Mesenchymal stem cell (in vitro differentiated cells and primary cell): Measurements from ENCODE around the gene C5orf22.
"Not testable (repeated sequence)": the region's sequence is repeated elsewhere in the genome, so short reads cannot be mapped to it uniquely, and the experiment has no call there.

Experiments
- DNase-seq: peaks from one replicate; pipeline ENCODE4 v3.0.0-alpha.2; 2013
- H2AFZ ChIP-seq: one replicate; pipeline ENCODE4 v1.6.1; 2013; ENCODE audit warnings: low read depth, mild to moderate bottlenecking, control low read depth, inconsistent platforms, low read length, moderate library complexity
- H2AK5ac ChIP-seq: 2 replicates; pipeline ENCODE4 v1.6.1; 2013; ENCODE audit warnings: low read length, moderate library complexity, mild to moderate bottlenecking, inconsistent platforms; ENCODE audit not compliant: severe bottlenecking
- H2BK120ac ChIP-seq: one replicate; pipeline ENCODE4 v1.6.1; 2013; ENCODE audit warnings: low read depth, mild to moderate bottlenecking, inconsistent platforms, low read length, moderate library complexity
- H2BK12ac ChIP-seq, 2 experiments: one replicate each; pipeline ENCODE4 v1.6.1; 2013; ENCODE audit warnings: inconsistent platforms in 2 of 2, low read length in 2 of 2, mild to moderate bottlenecking in 2 of 2, moderate library complexity in 2 of 2, control low read depth in 1 of 2
- H2BK15ac ChIP-seq: one replicate; pipeline ENCODE4 v1.6.1; 2013; ENCODE audit warnings: mild to moderate bottlenecking, low read depth, inconsistent platforms; ENCODE audit not compliant: poor library complexity, severe bottlenecking
- H2BK5ac ChIP-seq: 2 replicates; pipeline ENCODE4 v1.6.1; 2013; ENCODE audit warnings: low read depth, mild to moderate bottlenecking, low read length, control low read depth, inconsistent platforms; ENCODE audit not compliant: poor library complexity, severe bottlenecking
- H3K14ac ChIP-seq, 2 experiments: one replicate each; pipeline ENCODE4 v1.6.1; 2013; ENCODE audit warnings: inconsistent platforms in 2 of 2, low read length in 2 of 2, control low read depth in 1 of 2, mild to moderate bottlenecking in 1 of 2, moderate library complexity in 1 of 2
- H3K18ac ChIP-seq, 2 experiments: one replicate each; pipeline ENCODE4 v1.6.1; 2013; ENCODE audit warnings: inconsistent platforms in 2 of 2, low read length in 2 of 2, control low read depth in 1 of 2, low read depth in 1 of 2, mild to moderate bottlenecking in 1 of 2
- H3K23ac ChIP-seq, 2 experiments: one replicate each; pipeline ENCODE4 v1.6.1; 2013; ENCODE audit warnings: inconsistent platforms in 2 of 2, low read length in 2 of 2, mild to moderate bottlenecking in 2 of 2, moderate library complexity in 2 of 2, control low read depth in 1 of 2
- H3K27ac ChIP-seq: 2 replicates; pipeline ENCODE4 v1.5.1; 2013; ENCODE audit warnings: mild to moderate bottlenecking, moderate library complexity, low read length, control low read depth, inconsistent platforms; ENCODE audit not compliant: poor library complexity, severe bottlenecking
- H3K27me3 ChIP-seq, 2 experiments: 2 replicates each; pipeline versions ENCODE4 v1.6.1 to v1.7.0; 2013; ENCODE audit warnings: low read length in 2 of 2, mild to moderate bottlenecking in 2 of 2, moderate library complexity in 2 of 2, control low read depth in 1 of 2, inconsistent platforms in 1 of 2; ENCODE audit not compliant: control insufficient read depth in 1 of 2, insufficient read depth in 1 of 2
- H3K36me3 ChIP-seq, 2 experiments: 2 replicates each; pipeline versions ENCODE4 v1.6.1 to v1.7.0; 2013; ENCODE audit warnings: low read length in 2 of 2, control low read depth in 1 of 2, inconsistent platforms in 1 of 2, low read depth in 1 of 2, mild to moderate bottlenecking in 1 of 2; ENCODE audit not compliant: insufficient read depth in 2 of 2, control insufficient read depth in 1 of 2
- H3K4ac ChIP-seq, 2 experiments: one replicate each; pipeline ENCODE4 v1.6.1; 2013; ENCODE audit warnings: inconsistent platforms in 2 of 2, low read length in 2 of 2, mild to moderate bottlenecking in 2 of 2, moderate library complexity in 2 of 2, control low read depth in 1 of 2, low read depth in 1 of 2
- H3K4me1 ChIP-seq: 2 replicates; pipeline ENCODE4 v1.6.1; 2013; ENCODE audit warnings: low read depth, low read length, control low read depth; ENCODE audit not compliant: control insufficient read depth, insufficient read depth
- H3K4me2 ChIP-seq: 2 replicates; pipeline ENCODE4 v1.6.1; 2013; ENCODE audit warnings: low read length, mild to moderate bottlenecking, inconsistent platforms; ENCODE audit not compliant: poor library complexity, severe bottlenecking
- H3K4me3 ChIP-seq, 2 experiments: 2 replicates each; pipeline versions ENCODE4 v1.5.1 to v1.7.0; 2013; ENCODE audit warnings: low read length in 2 of 2, mild to moderate bottlenecking in 2 of 2, control low read depth in 1 of 2, low read depth in 1 of 2; ENCODE audit not compliant: insufficient read depth in 1 of 2
- H3K79me1 ChIP-seq: replicated peaks from 2 replicates; pipeline ENCODE4 v1.6.1; 2013; ENCODE audit warnings: mild to moderate bottlenecking, control low read depth, low read length, inconsistent platforms; ENCODE audit not compliant: poor library complexity, severe bottlenecking
- H3K9ac ChIP-seq: 2 replicates; pipeline ENCODE4 v1.7.0; 2013; ENCODE audit warnings: mild to moderate bottlenecking, low read length, moderate library complexity
- H3K9me3 ChIP-seq: 2 replicates; pipeline ENCODE4 v1.7.0; 2013; ENCODE audit warnings: mild to moderate bottlenecking, low read length; ENCODE audit not compliant: control insufficient read depth
- H4K8ac ChIP-seq: one replicate; pipeline ENCODE4 v1.6.1; 2013; ENCODE audit warnings: inconsistent platforms, mild to moderate bottlenecking, low read length, moderate library complexity
- H4K91ac ChIP-seq: one replicate; pipeline ENCODE4 v1.6.1; 2013; ENCODE audit warnings: mild to moderate bottlenecking, low read length, inconsistent platforms
- whole genome bisulfite sequencing: methylation state at CpG from one replicate; pipeline ENCODE4 v1.1.7; 2013; ENCODE audit warnings: mixed read lengths; 5-methylcytosine and 5-hydroxymethylcytosine counted together

Gene C5orf22

GRCh38 chr5:31566362-31566761, 34.3 kb downstream of the C5orf22 start:
- H2AK5ac ChIP-seq, H2BK12ac ChIP-seq, H3K9me3 ChIP-seq, DNase-seq, H3K4ac ChIP-seq, H2BK15ac ChIP-seq, H3K4me2 ChIP-seq, H2BK120ac ChIP-seq, H3K9ac ChIP-seq, H3K27ac ChIP-seq, H3K79me1 ChIP-seq, H3K18ac ChIP-seq, H2BK5ac ChIP-seq, H3K27me3 ChIP-seq, H3K36me3 ChIP-seq, H4K91ac ChIP-seq, H4K8ac ChIP-seq, H3K14ac ChIP-seq, H2AFZ ChIP-seq, H3K4me1 ChIP-seq, H3K4me3 ChIP-seq, H3K23ac ChIP-seq: not testable (repeated sequence)
- WGBS: 89% methylated on average over 3 of the region's 3 CpGs

- Histone ChIP-seq H3K9ac (no peak overlapping the region), H2BK120ac (no peak overlapping the region), H2BK15ac (no peak overlapping the region), H3K4me1 (no peaks in the 10 kb centered on the region), H3K27me3 (no peaks in the 10 kb centered on the region), H3K14ac (no peak overlapping the region), H3K79me1 (no peaks in the 10 kb centered on the region), H2BK5ac (no peak overlapping the region), H2BK12ac (no peak overlapping the region), H3K36me3 (no peaks in the 10 kb centered on the region), H2AK5ac (no peak overlapping the region), H3K27ac (no peak overlapping the region), H2AFZ (no peak overlapping the region), H3K23ac (no peak overlapping the region), H3K4me3 (no peak overlapping the region), H3K4me2 (no peak overlapping the region), H3K9me3 (no peaks in the 10 kb centered on the region), H4K8ac (no peak overlapping the region), H3K18ac (no peak overlapping the region), H4K91ac (no peak overlapping the region), H3K4ac (no peak overlapping the region)
- no peak for DNase-seq
- WGBS: no CpG with 5 or more reads among the region's 1 CpG
Observed at GRCh38 chr5:31568302-31568835, 36.3 kb downstream of the C5orf22 start.

DNA sequence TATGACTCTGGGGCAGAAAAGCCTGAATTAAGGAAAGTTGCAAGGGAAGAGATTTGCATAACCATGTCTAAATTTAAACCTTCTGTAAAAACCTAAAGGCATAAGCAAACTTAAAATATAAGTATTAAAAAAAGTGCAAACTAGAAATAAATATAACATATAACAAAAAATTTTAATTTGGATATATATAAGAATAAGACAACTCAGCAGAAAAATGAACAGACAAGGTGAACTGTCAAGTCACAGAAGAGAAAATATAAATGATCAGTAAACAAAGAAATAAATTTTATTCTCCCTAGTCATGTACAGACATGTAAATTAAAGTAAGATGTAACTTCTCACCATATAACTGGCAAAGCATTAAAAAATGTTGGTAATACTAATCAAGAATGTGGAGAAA, 37.0 kb downstream of the C5orf22 start:
- no peak overlapping the region for H2BK15ac ChIP-seq
- H2BK5ac ChIP-seq: no peak overlapping the region
- no peaks in the 10 kb centered on the region for H3K27me3 ChIP-seq
- H3K9ac ChIP-seq: no peak overlapping the region
- no peak overlapping the region for H4K8ac ChIP-seq
- no peak for DNase-seq
- no peak overlapping the region for H2BK12ac ChIP-seq
- H3K79me1 ChIP-seq: no peaks in the 10 kb centered on the region
- no peak overlapping the region for H3K4ac ChIP-seq
- H3K14ac ChIP-seq: no peak overlapping the region
- no peak overlapping the region for H3K23ac ChIP-seq
- no peak overlapping the region for H2AFZ ChIP-seq
- H3K4me1 ChIP-seq: no peaks in the 10 kb centered on the region
- H3K36me3 ChIP-seq: no peaks in the 10 kb centered on the region
- no peak overlapping the region for H3K4me3 ChIP-seq
- no peak overlapping the region for H2BK120ac ChIP-seq
- no peak overlapping the region for H3K27ac ChIP-seq
- no peak overlapping the region for H3K18ac ChIP-seq
- no peak overlapping the region for H4K91ac ChIP-seq
- no peaks in the 10 kb centered on the region for H3K9me3 ChIP-seq
- no peak overlapping the region for H2AK5ac ChIP-seq
- H3K4me2 ChIP-seq: no peak overlapping the region

DNA sequence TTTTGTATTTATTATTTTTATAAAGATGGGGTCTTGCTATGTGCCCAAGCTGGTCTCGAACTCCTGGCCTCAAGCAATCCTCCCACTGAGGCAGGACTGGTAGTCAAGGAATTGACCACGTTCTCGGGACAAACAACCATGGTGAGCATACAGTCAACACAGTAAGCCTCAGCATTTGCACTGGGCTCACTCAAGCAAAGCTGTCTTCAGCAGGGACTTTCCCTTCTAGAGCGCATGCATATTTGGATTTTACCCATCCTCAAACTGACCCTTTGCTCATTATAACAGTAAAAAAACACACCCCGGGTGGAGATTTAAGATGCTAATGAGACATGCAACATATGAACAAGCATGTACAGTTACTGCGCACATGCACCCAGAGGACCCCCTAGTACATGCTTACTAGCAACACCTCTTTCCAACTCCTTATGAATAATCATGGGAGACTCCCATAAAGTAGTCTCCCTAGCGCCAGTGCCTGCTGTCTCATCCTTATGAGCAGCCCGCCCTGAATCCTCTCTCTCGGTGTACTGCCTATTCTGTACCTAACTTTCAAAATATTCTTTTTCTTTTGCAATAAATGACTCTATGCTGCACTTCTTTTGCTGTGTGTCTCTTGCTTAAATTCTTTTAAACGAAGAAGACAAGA, 41.5 kb downstream of the C5orf22 start:
- no peak overlapping the region for H3K14ac ChIP-seq
- no peaks in the 10 kb centered on the region for H3K9me3 ChIP-seq
- no peak overlapping the region for H4K91ac ChIP-seq
- no peak overlapping the region for H3K9ac ChIP-seq
- H4K8ac ChIP-seq: no peak overlapping the region
- no peak overlapping the region for H3K27ac ChIP-seq
- no peak overlapping the region for H3K18ac ChIP-seq
- H3K4ac ChIP-seq: no peak overlapping the region
- no peaks in the 10 kb centered on the region for H3K79me1 ChIP-seq
- no peak overlapping the region for H2BK5ac ChIP-seq
- H2BK120ac ChIP-seq: no peak overlapping the region
- no peak overlapping the region for H2BK12ac ChIP-seq
- H3K4me3 ChIP-seq: no peak overlapping the region
- no peak overlapping the region for H3K23ac ChIP-seq
- H3K36me3 ChIP-seq: no peaks in the 10 kb centered on the region
- H2AFZ ChIP-seq: no peak overlapping the region
- H3K4me1 ChIP-seq: no peaks in the 10 kb centered on the region
- no peak for DNase-seq
- no peak overlapping the region for H2BK15ac ChIP-seq
- peaks cover 7% of the 10 kb centered on the region in 2 experiments for H3K27me3 ChIP-seq
- H3K4me2 ChIP-seq: no peak overlapping the region
- no peak overlapping the region for H2AK5ac ChIP-seq
- 90% methylated on average over 10 of the region's 10 CpGs for WGBS
